ENCODE results near the gene CBX8. TPM values are rescaled to one million over a fixed set of nuclear protein-coding genes. Genes with fewer than 3 reads are reported as not detected.
A peak's percentile ranks its signal among the peaks of the same experiment; 100 is the strongest.

Gene CBX8
- total RNA-seq, 1 donor from 2014 or later, result 16.3 TPM

GRCh38 chr17:79777894-79778503, 18.9 kb downstream of the CBX8 start, which contains the start of gene CBX2:
Gene CBX2, plus strand, starts transcription at chr17:79778148. Its CDS starts 88 bp downstream, at chr17:79778236.
- H3K27ac Mint-ChIP-seq, result peak within 1 kb of the TSS; percentile 87
- DNase-seq (ENCODE audit: low spot score in 2 of 2, unreplicated experiment in 2 of 2), result peak; percentile 87 to 90
- peak within 1 kb of the TSS; percentile 92 for H3K4me3 Mint-ChIP-seq
- H3K9me3 Mint-ChIP-seq, result no peaks in the 10 kb centered on the region
- peaks cover 30% of the 10 kb centered on the region for H3K4me1 Mint-ChIP-seq
- TF ChIP-seq CTCF (IDR thresholded peaks at IDR 0.05; ENCODE audit: unreplicated experiment), result no peak
- H3K27me3 Mint-ChIP-seq (ENCODE audit: low read depth), result peaks cover 19% of the 10 kb centered on the region
- peaks cover 24% of the 10 kb centered on the region for H3K36me3 Mint-ChIP-seq

- H3K36me3 Mint-ChIP-seq, result peaks cover 18% of the 10 kb centered on the region
- peaks cover 30% of the 10 kb centered on the region for H3K4me1 Mint-ChIP-seq
- H3K4me3 Mint-ChIP-seq, result peak overlapping the region; percentile 69
- H3K9me3 Mint-ChIP-seq, result no peaks in the 10 kb centered on the region
- H3K27ac Mint-ChIP-seq, result peak overlapping the region; percentile 36
- no peak for TF ChIP-seq CTCF (IDR thresholded peaks at IDR 0.05; ENCODE audit: unreplicated experiment)
- H3K27me3 Mint-ChIP-seq (ENCODE audit: low read depth), result peaks cover 23% of the 10 kb centered on the region
- DNase-seq (ENCODE audit: low spot score in 2 of 2, unreplicated experiment in 2 of 2), result peak in 1 of 2 experiments; percentile 77
Measured at GRCh38 chr17:79777120-79777893, 19.6 kb downstream of the CBX8 start.

- Mint-ChIP-seq H3K9me3 (no peaks in the 10 kb centered on the region), H3K27me3 (ENCODE audit: low read depth) (peaks cover 26% of the 10 kb centered on the region), H3K4me3 (peak overlapping the region; percentile 69), H3K27ac (peak overlapping the region; percentile 36), H3K4me1 (peaks cover 30% of the 10 kb centered on the region), H3K36me3 (peaks cover 18% of the 10 kb centered on the region)
- DNase-seq (ENCODE audit: low spot score in 2 of 2, unreplicated experiment in 2 of 2), result no peak
- TF ChIP-seq CTCF (IDR thresholded peaks at IDR 0.05; ENCODE audit: unreplicated experiment), result no peak
Measured at GRCh38 chr17:79776376-79777119, 20.3 kb downstream of the CBX8 start.

GRCh38 chr17:79775632-79776031, 21.2 kb downstream of the CBX8 start:
- H3K4me3 Mint-ChIP-seq, result no peak overlapping the region
- no peak for DNase-seq (ENCODE audit: low spot score in 2 of 2, unreplicated experiment in 2 of 2)
- H3K27me3 Mint-ChIP-seq (ENCODE audit: low read depth), result peaks cover 26% of the 10 kb centered on the region

More at GRCh38 chr17:79775632-79776031, 21.2 kb downstream of the CBX8 start:
- H3K36me3 Mint-ChIP-seq, result peaks cover 10% of the 10 kb centered on the region
- H3K4me1 Mint-ChIP-seq, result peaks cover 30% of the 10 kb centered on the region
- no peaks in the 10 kb centered on the region for H3K9me3 Mint-ChIP-seq
- H3K27ac Mint-ChIP-seq, result no peak overlapping the region
- no peak for TF ChIP-seq CTCF (IDR thresholded peaks at IDR 0.05; ENCODE audit: unreplicated experiment)

All from mesothelial cell of epicardium (in vitro differentiated cells).